ENCODE measurements around the gene GNLY.

Gene GNLY

DNA sequence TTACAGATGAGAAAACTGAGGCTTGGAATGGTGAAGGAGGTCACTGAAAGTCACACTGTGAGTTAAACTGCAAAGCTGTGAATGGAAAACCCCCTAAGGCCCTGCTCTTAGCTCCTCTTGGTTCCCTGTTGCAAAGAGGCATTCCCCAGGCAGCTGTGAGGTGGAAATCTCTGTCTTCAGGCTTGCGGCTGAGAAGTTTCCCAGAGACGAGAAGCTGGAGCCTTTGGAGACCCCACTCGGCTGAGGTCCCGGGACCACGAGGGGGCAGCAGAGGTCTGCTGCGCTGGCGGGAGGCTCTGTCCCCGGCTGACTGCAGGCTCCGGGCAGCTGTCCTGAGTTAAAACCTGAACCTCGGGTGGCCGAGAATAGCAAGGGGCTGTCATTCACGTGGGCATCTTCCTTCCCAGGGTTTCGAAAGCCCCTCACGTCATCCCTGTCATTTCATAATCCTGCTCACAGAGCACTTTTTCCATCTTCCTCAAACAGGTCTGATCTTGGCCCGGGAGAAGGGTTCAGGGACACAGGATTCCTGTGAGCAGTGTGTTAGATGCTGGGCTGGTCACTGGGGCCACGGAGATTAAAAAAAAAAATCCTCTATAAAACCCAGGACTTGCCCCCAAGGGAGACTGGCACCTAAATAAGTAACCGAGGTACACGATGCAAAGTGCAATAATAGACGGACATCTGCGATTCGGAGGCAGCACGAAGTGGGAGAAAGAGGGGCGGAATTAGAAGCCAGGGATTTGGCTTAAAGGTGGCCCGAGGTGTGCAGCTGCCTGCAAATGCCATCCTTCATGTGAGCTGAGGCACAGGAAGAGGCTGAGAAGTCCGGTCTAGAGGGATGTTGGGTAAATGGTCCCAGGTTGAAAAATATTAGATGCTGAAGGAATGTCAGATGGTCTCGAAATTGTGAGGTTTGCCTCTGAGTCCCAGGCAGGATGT, 35.0 kb downstream of the GNLY start:
- peak; percentile 71 for DNase-seq (ENCODE audit: low read depth)

- DNase-seq (ENCODE audit: low read depth) = no peak
These were observed 35.8 kb downstream of the GNLY start for GRCh38 chr2:85729825-85730510.

GRCh38 chr2:85730686-85731230, 36.6 kb downstream of the GNLY start:
- DNase-seq (ENCODE audit: low read depth) = no peak

- no peak for DNase-seq (ENCODE audit: low read depth)
These were observed 37.4 kb downstream of the GNLY start for GRCh38 chr2:85731606-85732005.

- no peak for DNase-seq (ENCODE audit: low read depth)
These were observed 38.4 kb downstream of the GNLY start for GRCh38 chr2:85732467-85733120.

GRCh38 chr2:85733121-85733960, 39.2 kb downstream of the GNLY start:
- no peak for DNase-seq (ENCODE audit: low read depth)

DNA sequence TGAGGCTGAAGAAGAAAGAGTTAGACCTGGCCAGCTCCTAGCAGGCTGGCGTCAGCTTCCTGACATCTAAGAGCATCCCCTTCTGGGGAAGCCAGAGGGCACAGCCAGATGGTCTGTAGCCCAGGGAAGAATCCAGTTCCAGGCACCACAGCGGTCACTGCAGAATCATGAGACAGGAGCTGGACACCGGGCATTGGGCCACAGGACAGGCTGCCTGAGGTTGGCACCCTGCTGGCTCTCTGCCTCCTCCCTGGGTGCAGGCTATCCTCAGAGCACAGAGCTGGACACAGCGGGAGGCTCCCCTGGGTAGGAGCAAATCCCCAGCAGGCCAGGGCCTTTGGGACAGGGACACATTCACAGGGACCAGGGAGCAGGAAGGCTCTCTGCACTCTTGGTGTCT, 39.9 kb downstream of the GNLY start:
- no peak for DNase-seq (ENCODE audit: low read depth)

DNA sequence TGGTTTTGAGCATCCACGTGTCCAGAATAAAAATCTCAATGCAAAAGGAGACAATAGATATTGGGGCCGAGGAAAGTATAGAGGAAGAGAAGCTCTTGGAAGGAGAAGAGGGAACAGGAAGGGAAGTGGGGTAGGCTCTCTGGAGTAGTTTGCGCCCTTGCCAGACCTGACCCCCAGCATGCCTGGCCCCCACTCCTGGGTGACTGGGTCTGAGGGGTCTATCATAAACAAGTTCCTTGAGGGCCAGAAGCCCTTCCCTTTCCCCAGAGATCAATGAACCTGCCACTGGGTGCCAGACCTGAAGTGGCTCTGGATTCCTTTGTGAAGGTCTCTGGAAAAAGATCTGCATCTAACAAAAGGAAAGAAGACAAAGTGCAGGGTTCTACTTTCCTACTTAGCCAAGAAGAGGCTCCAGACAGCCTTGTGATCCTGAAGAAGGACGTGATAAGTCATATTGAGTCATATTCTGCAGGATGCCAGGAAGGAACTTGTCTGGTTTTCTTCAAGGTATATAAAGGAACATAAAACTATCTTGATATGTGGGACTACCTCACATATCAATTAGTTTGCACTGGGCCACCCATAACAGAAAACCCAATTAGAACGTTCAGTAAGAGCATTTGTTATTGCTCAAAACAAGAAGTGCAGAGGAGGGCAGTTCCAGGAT, 40.9 kb downstream of the GNLY start:
- no peak for DNase-seq (ENCODE audit: low read depth)

DNA sequence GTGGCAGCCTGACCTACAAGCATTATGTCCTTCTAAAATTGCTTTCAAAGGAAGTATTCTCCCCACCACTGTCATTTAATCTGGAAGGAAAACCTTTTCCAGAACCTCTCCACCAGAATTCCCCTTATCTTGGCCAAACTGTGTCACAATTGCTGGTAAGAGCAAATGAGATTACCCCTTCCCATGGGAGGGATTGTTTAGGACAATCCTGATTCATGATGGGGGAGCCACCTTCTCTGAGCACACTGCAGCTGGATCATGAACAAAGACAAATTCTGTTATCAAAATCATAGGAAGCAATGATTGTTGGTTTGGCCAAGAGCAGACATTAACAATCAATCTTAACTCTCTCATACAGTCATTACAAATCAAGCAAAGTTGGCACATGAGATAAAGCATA, 41.5 kb downstream of the GNLY start:
- no peak for DNase-seq (ENCODE audit: low read depth)

- no peak for DNase-seq (ENCODE audit: low read depth)
These were observed 42.5 kb downstream of the GNLY start for GRCh38 chr2:85736456-85737355.

DNA sequence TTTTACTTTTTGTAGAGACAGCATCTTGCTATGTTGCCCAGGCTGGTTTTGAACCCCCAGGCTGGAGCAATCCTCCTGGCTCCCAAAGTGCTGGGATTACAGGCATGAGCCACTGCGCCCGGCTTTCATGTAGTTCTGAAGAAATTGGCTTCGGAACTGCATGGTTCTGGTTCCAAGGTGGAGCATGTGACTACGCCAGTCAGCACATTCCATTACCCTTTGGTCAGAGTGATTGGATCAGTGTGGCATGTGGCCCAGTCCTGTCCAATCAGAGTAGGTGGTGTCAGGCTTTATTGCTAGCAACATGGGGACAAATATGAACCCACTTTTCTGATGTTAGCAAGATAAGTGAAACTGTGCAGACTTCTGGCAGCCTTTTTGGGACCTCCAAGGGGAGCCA, 43.3 kb downstream of the GNLY start:
- DNase-seq (ENCODE audit: low read depth) = no peak

GRCh38 chr2:85737961-85738360, 43.8 kb downstream of the GNLY start:
- no peak for DNase-seq (ENCODE audit: low read depth)

DNA sequence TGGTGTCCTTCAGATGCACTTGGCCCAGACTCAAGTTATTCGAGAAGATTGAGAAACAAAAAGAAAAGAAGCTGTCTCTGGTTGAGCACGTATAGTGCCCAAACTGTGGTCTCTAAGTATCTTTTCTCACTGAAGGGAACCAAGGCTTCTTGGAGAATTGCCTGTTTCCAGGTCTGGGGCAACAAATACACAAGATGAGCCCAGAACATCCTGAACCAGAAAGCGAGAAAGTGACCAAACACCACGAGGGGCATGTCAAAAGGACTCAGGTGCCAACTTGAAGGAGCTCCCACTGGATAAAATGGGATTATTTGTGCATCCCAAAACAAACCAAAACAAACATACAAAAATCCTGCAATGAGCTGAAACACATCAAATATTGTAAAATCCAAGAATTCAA, 46.0 kb downstream of the GNLY start:
- no peak for DNase-seq (ENCODE audit: low read depth)

DNA sequence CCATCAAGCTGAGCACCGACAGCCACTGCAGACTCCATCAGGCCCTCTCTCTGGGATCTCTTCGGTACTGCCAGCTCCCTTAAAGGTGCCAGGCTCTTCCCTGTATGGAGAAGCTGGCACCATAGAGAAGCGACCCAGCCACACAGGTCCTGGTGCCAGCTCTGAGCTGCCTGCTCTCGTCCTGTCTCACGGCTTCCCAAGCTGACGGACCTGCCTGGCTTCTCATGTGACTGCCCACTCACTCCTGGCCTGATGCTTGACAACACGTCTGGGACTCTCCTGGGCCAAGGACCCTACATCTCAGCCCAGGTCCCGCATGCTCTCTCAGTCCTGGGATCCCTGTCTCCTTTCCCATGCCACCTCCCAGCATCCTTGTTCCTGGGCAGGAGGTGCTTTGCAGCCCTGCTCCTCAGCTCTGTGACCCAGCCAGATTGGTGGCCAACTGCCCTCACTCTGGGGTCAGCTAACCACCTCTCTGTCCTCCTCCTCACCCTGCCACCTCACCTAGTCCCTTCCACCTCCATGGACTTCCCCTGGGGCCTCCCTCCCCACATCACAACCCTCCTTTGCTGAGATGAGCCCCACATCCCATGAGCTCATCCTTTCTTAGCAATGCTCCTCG, 47.2 kb downstream of the GNLY start:
- no peak for DNase-seq (ENCODE audit: low read depth)

GRCh38 chr2:85741833-85742455, 47.8 kb downstream of the GNLY start:
- DNase-seq (ENCODE audit: low read depth) = no peak

- no peak for DNase-seq (ENCODE audit: low read depth)
These were observed 49.3 kb downstream of the GNLY start for GRCh38 chr2:85743304-85743978.

GRCh38 chr2:85744055-85744454, 49.9 kb downstream of the GNLY start:
- no peak for DNase-seq (ENCODE audit: low read depth)
